GM10248 (cell line): ENCODE data around the gene SHB.

ENCODE experiments used
- CTCF ChIA-PET: fragments of 300-600 bp; sonication (Branson Sonifier 250); formaldehyde crosslinking; extraction: SDS; loops from one replicate; lab custom pipeline; 2021; ENCODE audit warnings: antibody characterized with exemption; lab: Yijun Ruan, JAX
- POLR2A ChIA-PET: fragments of 350-650 bp; sonication (Branson Sonifier 250); formaldehyde crosslinking; extraction: SDS; loops from one replicate; lab custom pipeline; 2020; ENCODE audit warnings: antibody characterized with exemption; lab: Yijun Ruan, JAX
- DNase-seq: peaks from one replicate; pipeline ENCODE4 v3.0.0; 2012; ENCODE audit errors: extremely low spot score
- CTCF ChIP-seq: IDR thresholded peaks from 2 replicates; pipeline ENCODE4 v1.5.1; 2012; ENCODE audit warnings: mild to moderate bottlenecking, low read depth; ENCODE audit errors: extremely low read depth, missing control alignments, control extremely low read depth

SHB gene

GRCh38 chr9:37929441-37929895 is 139.6 kb downstream of the SHB start:
- CTCF ChIA-PET: interaction anchor here (1.6 kb wide), 1 partner anchor 15 kb away, joined by 7 read pairs; no protein-coding TSS in a partner anchor
- POLR2A ChIA-PET: no interaction called here
- no peak for DNase-seq
- no peak for TF ChIP-seq CTCF

DNA sequence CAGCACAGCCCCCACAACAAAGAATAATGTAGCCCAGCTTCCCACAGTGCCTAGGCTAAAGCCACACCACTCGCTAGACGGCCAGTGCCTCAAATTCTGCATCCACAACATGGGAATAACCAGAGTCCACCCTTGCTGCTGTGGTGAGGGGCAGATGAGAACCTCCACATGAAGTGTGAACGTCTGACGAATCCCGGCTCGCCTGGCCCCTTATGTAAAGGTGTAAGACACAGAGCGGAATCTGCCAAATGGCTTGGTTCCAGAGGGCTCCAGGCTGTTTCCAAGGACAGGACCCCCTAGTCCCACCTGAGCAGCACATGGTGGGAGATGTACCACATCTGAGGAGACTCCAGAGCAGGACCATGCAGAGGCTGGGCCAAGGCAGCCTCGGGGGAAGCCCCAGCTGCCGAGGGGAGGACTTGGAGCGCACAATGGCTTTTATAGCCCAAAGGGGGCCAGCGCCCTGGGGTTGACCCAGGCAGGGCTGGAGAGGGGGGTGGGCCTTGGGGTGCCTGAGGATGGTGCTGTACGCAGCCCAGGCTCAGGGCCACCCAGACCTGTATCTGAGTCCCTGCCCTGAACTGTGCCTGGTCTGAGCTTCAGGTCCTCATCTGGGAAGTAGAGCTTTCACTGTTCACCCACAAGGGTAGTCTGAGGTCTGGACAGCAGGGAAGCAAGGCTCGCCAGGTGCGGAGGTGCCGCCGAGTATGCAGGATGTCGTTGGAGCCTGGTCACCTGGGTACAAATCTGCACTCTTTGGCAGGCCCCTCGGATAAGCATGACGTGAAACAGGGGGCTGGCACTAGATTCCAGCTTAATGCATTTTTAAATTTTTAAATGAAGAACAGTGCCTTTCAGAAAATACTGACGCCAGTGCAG is 140.2 kb downstream of the SHB start:
- CTCF ChIA-PET: interaction anchor here (1.6 kb wide), 1 partner anchor 14 kb away, joined by 7 read pairs; no protein-coding TSS in a partner anchor
- TF ChIP-seq CTCF: no peak
- DNase-seq: no peak
- POLR2A ChIA-PET: no interaction called here

DNA sequence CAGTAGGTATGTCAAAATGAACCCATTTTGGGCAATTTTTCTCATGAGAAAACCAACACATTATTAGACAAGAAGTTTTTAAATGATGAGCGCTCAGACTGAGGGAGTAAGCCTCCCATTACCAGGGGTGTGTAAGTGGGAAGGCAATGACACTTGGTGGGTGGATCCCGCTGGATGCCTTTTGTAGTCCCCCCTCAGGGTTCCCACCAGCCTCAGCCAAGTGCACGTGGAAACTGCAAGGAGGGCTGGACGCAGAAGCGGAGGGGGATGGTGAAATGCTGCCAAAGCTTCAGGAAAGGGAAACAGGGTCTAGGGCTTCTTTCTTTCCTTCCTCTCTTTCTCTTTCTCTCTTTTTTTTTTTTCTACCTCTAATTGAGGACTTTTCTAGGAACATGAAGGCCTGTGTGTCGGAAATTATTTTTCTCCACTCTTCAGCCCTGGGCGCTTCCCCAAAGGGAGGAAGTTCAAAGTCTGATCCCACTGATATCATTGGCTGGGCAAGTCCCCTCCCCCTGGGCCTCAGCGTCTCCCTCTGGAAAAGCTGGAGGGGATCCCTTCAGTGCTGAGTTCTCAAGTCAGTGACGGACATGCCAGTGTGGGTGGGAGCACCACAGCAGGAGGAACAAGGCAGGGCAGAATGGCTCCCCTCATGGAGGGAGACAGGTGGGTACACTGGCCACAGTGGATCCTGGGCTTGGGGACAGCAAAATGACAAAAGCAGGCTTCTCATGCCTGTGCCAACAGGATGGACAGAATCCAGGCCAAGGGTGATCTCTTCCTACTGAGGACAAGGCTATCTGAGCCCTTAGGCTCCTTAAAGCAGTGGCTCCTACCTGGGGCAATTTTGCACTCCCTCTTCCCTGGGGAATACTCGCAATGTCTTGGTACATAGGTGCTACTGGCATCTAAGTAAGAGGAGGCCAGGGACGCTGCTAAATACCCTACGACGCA is 141.2 kb downstream of the SHB start:
- DNase-seq: no peak
- ChIA-PET CTCF (interaction anchor here (1.6 kb wide), 1 partner anchor 14 kb away, joined by 9 read pairs; no protein-coding TSS in a partner anchor), POLR2A (no interaction called here)
- no peak for TF ChIP-seq CTCF

DNA sequence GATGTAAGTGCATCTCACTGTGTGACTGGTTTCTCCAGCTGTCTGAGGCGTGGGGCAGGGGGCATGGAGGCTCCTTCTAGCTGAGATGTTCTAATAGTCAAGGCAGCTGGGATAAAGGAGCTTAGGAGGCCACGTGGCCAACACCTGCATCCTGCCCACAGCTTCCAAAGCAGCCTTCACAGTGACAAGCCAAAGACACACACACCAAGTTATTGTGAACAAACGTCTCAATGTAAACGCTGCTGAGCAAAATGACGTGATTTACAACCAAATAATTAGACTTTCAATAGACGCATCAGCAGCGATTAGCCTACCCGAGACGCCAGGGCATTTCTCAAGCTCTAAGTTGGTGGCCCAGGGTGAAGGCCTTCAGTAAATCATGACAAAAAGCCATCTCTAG is 141.9 kb downstream of the SHB start:
- POLR2A ChIA-PET: no interaction called here
- CTCF ChIA-PET: interaction anchor here (1.2 to 1.6 kb wide), 2 partner anchors 14 to 15 kb away, joined by 3 to 9 read pairs; no protein-coding TSS in a partner anchor
- TF ChIP-seq CTCF: no peak
- no peak for DNase-seq

GRCh38 chr9:37926737-37927118 is 142.3 kb downstream of the SHB start:
- ChIA-PET CTCF (interaction anchor here (1.2 to 1.6 kb wide), 2 partner anchors 13 to 15 kb away, joined by 3 to 9 read pairs; no protein-coding TSS in a partner anchor), POLR2A (no interaction called here)
- no peak for DNase-seq
- no peak for TF ChIP-seq CTCF
